GM18870 (cell line): ENCODE data around the gene STAT4.
A peak's percentile ranks its signal among the peaks of the same experiment; 100 is the strongest.

ENCODE experiments used
- ATAC-seq: cut with Tn5 transposase; IDR thresholded peaks from one replicate; pipeline ENCODE4 v1.9.1; 2021; ENCODE audit warnings: moderate library complexity; ENCODE audit not compliant: unreplicated experiment

Gene STAT4

GRCh38 chr2:191176801-191177438 lies 26.1 kb upstream of the STAT4 start:
- ATAC-seq = peak; percentile 13

GRCh38 chr2:191176305-191176704 lies 25.5 kb upstream of the STAT4 start:
- peak; percentile 37 for ATAC-seq

DNA sequence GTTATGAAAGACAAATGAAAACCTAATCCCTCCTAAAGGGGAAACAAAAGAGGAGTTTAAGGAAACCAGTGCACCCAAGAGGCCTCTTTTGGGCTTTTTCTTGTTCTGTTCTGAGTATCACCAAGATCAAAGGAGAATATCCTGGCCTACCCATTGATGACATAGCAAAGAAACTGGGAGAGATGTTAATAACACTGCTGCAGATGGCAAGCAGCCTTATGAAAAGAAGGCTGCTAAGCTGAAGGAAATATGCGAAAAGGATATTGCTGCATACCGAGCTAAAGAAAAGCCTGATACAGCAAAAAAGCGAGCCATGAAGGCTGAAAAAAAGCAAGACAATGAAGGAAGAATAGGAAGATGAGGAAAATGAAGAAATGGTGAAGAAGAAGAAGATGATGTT lies 23.6 kb upstream of the STAT4 start:
- no peak for ATAC-seq

GRCh38 chr2:191173206-191173605 lies 22.4 kb upstream of the STAT4 start:
- ATAC-seq = no peak

DNA sequence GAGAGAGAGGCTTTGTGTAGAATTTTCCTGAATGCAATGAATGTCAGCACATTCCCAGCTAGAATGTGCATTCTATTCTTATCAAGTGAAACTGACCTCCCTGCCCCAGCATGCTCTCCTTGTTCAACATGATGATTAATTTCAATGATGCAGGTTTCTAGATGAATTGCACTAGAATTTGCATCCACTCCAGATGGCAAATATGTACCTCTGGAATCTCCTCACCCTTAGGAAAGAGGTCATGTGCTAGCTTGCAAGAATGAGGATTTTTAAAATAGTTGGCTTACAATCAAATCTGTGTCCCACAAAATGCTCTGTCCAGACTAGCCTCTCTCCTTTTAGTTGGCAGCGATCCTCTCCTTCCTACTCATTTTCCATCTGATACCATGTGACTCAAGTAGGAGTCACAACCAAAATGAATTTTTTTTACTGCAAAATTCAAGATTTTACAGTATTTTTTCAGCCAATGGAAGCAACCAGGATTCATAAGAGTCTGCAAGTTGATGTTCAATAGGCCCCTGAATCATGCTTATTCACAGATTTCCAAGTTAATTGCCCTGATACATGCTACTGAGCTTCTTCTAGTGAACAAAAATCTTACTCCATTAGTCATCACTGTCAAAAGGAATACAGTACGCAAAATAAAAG lies 21.0 kb upstream of the STAT4 start:
- ATAC-seq = no peak

DNA sequence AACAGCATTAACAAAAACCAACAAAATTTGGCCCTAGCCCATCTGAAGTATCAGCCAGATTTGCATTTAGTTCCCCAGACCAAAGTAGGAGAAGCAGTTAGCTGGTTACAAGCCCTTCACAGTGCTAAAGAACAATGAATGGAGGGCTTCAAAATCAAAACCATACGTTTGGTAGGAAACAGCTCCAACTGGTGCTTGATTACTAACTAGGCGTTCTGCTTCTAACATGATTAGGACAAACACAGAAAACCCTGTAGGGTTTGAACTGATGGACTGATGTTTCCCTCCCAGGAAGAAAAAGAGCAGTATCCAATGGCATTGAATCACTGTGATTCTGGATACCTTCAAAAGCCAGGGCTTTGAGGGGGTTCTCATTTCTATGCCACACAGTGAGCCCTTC lies 20.5 kb upstream of the STAT4 start:
- no peak for ATAC-seq

DNA sequence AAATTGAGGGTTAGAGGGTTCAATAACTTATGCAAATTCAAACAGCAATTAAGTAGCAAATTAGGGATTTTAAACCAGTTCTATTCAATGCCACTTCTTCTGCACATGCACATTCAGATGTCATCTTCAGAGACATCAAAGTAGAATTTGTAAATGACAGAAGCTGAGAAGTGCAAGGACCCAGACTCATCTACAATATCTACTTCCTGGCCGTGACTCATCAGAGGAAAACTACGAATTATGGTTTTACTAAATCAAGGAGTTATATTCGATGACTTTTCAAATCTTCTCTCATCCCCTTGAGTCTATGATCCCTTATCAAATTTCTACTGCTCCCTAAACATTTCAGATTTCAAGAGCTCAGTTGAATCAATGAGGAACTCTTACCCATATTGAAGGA lies 20.0 kb upstream of the STAT4 start:
- no peak for ATAC-seq

DNA sequence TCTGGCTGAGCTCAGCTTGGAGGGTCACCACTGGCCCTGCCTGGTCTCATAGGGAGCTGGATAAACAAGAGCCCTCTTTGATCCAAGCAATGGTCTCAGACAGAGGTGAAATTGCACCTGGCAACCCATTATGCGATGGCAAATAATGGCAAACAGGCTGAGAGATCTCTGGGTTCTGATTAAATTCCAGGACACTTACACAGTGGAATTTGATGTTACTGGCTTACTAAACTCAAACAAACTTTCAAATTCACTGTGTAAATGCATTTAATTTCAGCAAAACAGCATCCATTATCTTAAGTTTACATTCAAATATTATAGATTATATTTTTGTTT lies 19.5 kb upstream of the STAT4 start:
- no peak for ATAC-seq

DNA sequence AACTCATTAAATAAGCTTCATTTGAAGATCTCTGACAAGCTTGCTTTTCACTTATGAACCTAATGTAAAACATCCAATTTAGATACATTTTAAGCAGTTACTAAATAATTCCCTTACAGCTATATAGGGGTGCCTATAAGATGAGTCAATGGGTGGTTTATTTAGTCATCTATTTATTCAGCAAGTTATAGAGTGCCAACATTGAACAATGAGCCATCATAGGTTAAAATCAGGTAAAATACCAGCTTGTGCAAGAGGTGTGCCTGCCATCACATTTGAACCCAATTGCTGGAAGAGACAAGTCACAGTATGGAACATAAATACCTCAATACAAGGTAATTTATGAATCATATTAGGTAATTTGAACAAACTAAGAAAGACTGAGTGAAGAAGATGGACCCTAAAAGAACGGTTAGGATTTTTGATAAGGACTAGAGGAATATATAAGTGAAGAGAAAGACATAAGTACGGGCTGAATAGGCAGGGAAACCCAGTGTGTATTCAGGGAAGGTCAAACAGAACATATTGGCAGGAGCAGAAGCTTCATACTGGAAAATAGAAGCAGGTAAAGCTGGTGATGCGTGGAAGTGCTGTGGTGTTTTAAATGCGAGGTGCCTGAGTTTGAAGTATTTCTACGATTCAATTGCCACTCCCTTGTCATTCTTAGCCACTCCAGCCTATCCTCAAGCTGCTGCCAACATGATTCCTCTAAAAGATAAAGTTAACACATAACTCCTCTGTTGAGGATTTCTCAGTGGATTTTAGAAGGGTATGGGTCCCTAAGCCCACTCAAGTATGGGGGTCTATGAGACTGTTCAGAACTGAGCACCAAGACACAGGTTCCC lies 18.9 kb upstream of the STAT4 start:
- ATAC-seq = no peak

GRCh38 chr2:191167766-191168165 lies 17.0 kb upstream of the STAT4 start:
- no peak for ATAC-seq

- no peak for ATAC-seq
Observed at GRCh38 chr2:191166756-191167445, 16.1 kb upstream of the STAT4 start.

DNA sequence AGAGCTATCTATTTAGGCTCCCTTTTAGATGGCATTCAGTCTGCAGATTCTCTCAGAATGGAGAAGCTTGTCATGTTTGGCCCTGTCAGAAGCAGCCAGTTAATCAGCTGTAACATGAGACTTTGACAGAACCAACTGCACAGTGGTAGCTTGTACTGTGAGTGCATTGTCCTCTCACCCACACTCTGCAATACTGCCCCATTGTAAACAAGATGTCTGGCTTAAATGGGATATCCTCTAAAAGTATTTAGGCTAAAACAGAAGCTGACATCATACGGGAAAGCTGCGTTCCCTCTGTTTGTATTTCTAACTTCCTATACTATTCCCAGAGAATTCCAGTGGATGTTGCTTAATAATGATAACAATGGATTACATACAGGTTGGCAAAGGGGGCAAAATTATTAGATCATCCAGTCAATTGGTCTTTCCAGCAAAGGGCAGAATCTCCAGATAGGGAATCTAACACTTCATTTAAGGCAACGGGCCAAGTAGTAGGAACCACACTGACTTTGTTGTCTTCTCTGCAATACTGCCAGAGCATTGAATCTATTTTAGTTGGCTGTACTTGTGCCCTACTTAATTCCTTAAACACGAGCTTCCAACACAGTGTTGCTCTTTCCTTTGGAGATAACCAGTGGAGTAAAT lies 15.4 kb upstream of the STAT4 start:
- no peak for ATAC-seq

- peak; percentile 78 for ATAC-seq
Observed at GRCh38 chr2:191165176-191165643, 14.4 kb upstream of the STAT4 start.

DNA sequence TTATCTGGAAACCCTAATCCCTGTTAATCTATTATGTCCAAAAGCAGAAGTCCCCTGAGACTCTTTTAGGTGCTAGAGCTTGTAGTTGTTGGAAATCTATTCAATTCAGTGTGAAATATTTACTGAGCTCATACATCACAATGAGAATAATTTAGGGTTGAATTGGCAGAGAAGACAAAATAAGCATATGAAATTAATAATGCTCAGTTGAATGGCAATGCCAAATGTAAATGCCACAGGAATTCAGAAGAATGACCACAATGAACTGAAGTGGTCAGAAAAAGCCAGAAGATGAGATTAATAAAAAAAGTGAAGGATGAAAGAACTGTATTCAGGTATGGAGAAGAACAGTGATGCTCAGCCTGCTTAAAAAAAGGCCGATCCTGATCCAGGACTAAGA lies 8.0 kb upstream of the STAT4 start:
- ATAC-seq = no peak

GRCh38 chr2:191158193-191158592 lies 7.4 kb upstream of the STAT4 start:
- ATAC-seq = no peak

DNA sequence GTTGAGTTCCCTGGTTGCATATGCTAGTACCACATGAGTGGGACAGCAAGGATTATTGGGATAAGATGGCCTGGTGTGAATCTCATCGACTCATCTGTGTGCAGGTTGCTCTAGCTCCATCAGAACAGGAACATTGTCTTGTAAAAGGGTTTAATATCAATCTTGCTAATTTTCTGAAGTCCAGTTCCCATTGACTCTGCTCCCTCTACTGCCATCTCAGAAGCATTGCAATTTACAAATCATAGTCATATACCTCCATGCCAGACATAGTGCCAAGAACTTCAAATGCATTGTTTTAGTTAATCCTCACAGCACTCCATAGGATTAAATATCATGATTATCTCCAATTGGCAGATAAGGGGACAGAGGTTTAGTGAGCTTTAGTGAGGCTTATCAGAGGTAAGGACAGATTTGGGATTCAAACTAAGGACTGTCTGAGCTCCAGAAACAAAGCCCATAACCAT lies 4.8 kb upstream of the STAT4 start:
- ATAC-seq = peak; percentile 54

GRCh38 chr2:191153716-191154115 lies 2.9 kb upstream of the STAT4 start:
- ATAC-seq = no peak

DNA sequence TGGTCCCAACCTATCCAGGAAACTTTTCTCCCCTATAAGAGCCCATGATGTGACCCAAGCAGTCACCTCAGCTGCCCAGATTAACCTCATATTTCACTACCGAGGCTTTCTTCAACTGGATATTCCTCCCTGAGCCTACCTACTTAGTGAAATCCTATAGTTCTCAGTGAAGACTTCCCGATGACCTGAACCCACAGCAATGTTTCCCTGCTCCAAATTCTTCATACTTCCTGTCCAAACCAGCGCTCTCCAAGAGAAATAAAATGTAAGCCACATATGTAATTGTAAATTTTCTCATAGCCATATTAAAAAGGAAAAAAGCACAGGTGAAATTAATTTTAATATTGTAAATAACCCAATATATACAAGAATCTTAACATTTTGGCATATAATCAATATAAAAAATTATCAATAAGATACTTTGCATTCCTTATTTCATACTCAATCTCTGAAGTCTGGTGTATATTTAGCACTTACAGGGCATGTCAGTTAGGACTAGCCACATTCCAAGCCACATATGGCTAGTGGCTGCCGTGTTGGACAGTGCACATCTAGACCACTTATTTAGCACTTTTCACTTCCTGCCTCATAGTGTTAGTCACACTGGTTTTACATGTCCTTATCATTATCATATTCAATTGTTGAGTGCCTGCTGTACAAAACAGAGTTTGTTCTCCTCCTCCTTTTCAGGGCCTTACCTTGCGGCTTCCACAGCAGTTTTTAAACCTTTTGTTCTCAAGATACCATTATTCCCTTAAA lies 1.9 kb upstream of the STAT4 start:
- no peak for ATAC-seq

GRCh38 chr2:191151331-191151730 lies 537 bp upstream of the STAT4 start:
- ATAC-seq = no peak

DNA sequence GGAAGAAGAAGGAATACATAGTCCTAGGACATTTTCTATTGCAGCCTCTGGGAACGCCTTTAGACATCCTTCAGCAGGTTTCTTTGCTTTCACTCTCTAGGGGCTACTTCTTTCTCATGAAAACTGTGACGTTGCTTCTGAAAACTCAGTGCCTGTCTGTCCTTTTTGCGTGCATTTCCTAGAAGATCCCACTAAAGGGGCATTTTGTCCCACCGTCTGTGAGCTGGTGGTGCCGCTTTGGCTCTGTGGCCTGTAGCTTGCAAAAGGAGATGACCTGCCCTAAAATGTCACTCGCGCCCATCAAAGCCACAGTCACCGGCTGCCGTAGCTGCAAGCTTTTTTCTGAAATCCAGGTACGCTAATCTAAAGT lies 579 bp downstream of the STAT4 start:
- peak; percentile 28 for ATAC-seq
